NCI-H345 (cell line): ENCODE measurements around the gene CDKN2D.
A peak's percentile ranks its signal among the peaks of the same experiment; 100 is the strongest.

ENCODE experiments used
- DNase-seq: peaks from one replicate; lab custom pipeline; 2025; lab: John Stamatoyannopoulos, UW

The CDKN2D gene

GRCh38 chr19:10520652-10521318 is 48.0 kb downstream of the CDKN2D start:
- peak; percentile 18 for DNase-seq

DNA sequence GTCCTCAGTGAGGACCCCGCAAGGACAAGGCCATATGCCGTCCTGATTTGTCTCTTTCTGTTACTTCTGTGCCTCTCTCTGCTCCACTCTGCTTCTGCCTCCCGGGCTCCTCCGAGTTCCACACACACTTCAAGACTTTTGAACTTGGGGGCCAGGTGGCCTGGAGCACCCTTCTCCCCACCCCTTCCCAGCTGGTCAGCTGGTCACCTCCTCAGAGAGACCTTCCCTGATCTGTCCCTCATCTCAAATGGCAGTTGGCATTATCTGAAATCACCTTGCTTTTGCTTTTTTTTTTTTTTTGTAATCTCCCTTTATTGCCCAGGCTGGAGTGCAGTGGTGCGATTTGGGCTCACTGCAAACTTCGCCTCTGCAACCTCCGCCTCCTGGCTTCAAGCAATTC is 49.4 kb downstream of the CDKN2D start:
- no peak for DNase-seq

GRCh38 chr19:10518444-10519361 is 50.1 kb downstream of the CDKN2D start:
- no peak for DNase-seq

DNA sequence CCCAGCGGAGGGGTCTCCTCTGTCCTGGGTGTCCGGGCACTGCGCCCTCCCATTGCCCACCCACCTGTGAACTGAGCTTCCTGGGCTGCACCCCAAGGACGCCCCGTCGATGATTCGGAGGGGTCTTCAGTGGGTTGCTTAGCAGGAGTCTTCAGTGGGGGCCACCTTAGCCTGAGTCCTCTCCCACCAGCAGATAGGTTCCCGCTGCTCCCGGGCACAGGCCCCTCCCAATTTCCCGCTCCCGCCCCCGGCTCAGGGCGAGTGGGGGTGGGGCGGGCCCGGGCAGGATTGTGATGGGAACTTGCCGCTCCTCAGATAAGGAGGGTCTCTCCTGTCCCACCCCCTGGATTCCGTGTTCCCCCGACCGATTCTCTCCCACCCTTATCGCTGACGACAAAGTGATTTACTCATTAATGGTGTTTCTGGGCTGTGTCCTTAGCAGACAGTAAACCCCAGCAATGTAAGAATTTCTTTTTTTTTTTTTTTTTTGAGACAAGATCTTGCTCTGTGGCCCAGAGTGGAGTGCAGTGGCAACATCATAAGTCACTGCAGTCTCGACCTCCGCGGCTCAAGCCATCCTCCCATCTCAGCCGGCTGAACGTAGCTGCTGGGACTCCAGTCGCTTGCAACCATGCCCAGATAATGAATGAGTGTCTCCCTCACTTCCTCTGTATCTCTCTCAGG is 50.9 kb downstream of the CDKN2D start:
- peak; percentile 66 for DNase-seq

- peak; percentile 44 for DNase-seq
These were observed 51.4 kb downstream of the CDKN2D start, which contains the start of gene S1PR5 for GRCh38 chr19:10517361-10517759. S1PR5 (minus strand) TSS chr19:10517447; CDS start chr19:10515011, 2,436 bp downstream.

DNA sequence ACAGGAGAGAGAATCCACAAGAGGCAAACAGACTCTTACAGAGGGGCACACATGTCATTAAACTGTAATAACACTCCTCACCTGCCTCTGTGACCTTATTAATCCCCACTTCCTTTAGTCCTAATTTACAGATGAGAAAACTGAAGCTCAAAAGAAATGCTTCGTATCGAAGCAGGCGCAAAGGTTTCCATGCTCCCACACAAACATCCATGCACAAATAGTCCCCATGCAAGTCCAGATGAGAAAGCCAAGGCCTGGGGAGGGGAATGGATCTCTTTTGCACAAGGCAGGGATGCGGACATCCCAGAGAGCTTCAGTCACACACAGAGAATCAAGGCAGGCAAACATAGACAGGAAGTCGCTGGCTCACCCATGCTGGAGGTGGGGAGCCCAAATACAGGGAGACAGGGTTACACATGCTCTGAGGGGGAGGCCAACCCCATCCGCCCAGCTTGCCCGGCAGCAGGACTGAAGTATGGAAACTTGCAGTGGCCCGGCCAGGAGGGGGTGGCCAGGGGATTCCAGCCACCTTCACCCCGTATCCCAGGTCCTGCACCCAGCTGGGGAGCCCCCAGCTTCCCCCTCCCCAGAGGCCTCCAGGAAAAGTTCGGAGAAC is 52.0 kb downstream of the CDKN2D start:
- DNase-seq: peak; percentile 2
